ENCODE data around the gene STK32B. TPM values are rescaled to one million over a fixed set of nuclear protein-coding genes. Genes with fewer than 3 reads are reported as not detected.

The STK32B gene
- total and polyA plus RNA-seq, 2 of the 4 experiments (the other 2 are of a cell fraction): 5.5 to 6.3 TPM

GRCh38 chr4:5126231-5126630 is 75.0 kb downstream of the STK32B start:
- H4K91ac ChIP-seq (ENCODE audit: insufficient read depth, low read depth, low read length): no peak overlapping the region
- no peak overlapping the region for H2BK120ac ChIP-seq (ENCODE audit: low read depth, low read length)
- POLR2A ChIA-PET (ENCODE audit: unreplicated experiment): no interaction called here
- H3K14ac ChIP-seq (replicated peaks; ENCODE audit: low read depth, low read length): no peak overlapping the region
- H3K4me2 ChIP-seq (ENCODE audit: low read depth, low read length): no peak overlapping the region
- H3K9ac ChIP-seq (ENCODE audit: low read depth, low read length): no peak overlapping the region
- H3K23ac ChIP-seq (ENCODE audit: low read depth, low read length): no peak overlapping the region
- H4K5ac ChIP-seq (ENCODE audit: low read depth, low read length): no peak overlapping the region
- BruUV-seq (replicated peaks): no TSS peak
- H3K18ac ChIP-seq (ENCODE audit: low read depth, low read length): no peak overlapping the region
- H2AK9ac ChIP-seq (replicated peaks; ENCODE audit: low read depth, low read length, poor library complexity): no peak overlapping the region
- H2BK5ac ChIP-seq (ENCODE audit: low read depth, low read length, poor library complexity, severe bottlenecking): no peak overlapping the region
- H4K20me1 ChIP-seq (ENCODE audit: insufficient read depth, low read length): 0 out of 2 replicates have a peak, but pooled peaks cover 3% of the 10 kb centered on the region
- in situ Hi-C loops (cut with MboI; ENCODE audit: low sequenced_read_pairs): no loop called here
- H3K4me1 ChIP-seq (ENCODE audit: control insufficient read depth, insufficient read depth, low read length): peaks cover 2% of the 10 kb centered on the region
- H3K27ac ChIP-seq (ENCODE audit: insufficient read depth, low read length): no peak overlapping the region
- H3K4ac ChIP-seq (ENCODE audit: low read depth, low read length): no peak overlapping the region
- H2BK20ac ChIP-seq (ENCODE audit: low read depth, low read length): no peak overlapping the region
- intact Hi-C loops (cut with micrococcal nuclease): no loop called here
- no peak overlapping the region for H2BK15ac ChIP-seq (ENCODE audit: low read depth, low read length)
- no peaks in the 10 kb centered on the region for H3K9me1 ChIP-seq (ENCODE audit: insufficient read depth, low read length)
- no peak overlapping the region for H3K4me3 ChIP-seq (ENCODE audit: insufficient read depth, low read depth, low read length)
- no peaks in the 10 kb centered on the region for H3K27me3 ChIP-seq (ENCODE audit: control insufficient read depth, insufficient read depth, low read length)
- dilution Hi-C loops (cut with HindIII; ENCODE audit: low sequenced_read_pairs, unreplicated experiment): no loop called here
- H4K8ac ChIP-seq (ENCODE audit: low read depth in 2 of 2, low read length in 2 of 2): 0 out of 4 replicates have a peak overlapping the region, but pooled peaks of 1 of the 2 experiments have one; percentile 5
- H3K79me1 ChIP-seq (ENCODE audit: low read depth in 1 of 2, low read length in 2 of 2): peaks cover 0 to 21% of the 10 kb centered on the region in 2 experiments; a peak in 3 of 4 replicates
- no peaks in the 10 kb centered on the region for H3K9me3 ChIP-seq (ENCODE audit: control insufficient read depth, insufficient read depth, low read length)
- CTCF ChIA-PET: interaction anchor here (0.8 kb wide), 1 partner anchor 75 kb away, joined by 3 read pairs; the partner anchor contains the start of gene STK32B
- H2AK5ac ChIP-seq (ENCODE audit: low read depth, low read length): peak overlapping the region; percentile 35; the same call in 1 of the 2 replicates
- DNase-seq: no peak
- WGBS, 2 experiments (ENCODE audit: extremely low coverage in 2 of 2, insufficient read length in 1 of 2): no CpG with 5 or more reads among the region's 5 CpGs
- no peak overlapping the region for H3K56ac ChIP-seq (ENCODE audit: extremely low read depth, insufficient read depth, low read length)
- H2AFZ ChIP-seq (replicated peaks; ENCODE audit: low read length, poor library complexity): no peak overlapping the region
- H3K36me3 ChIP-seq (ENCODE audit: control insufficient read depth, insufficient read depth, low read length): no peaks in the 10 kb centered on the region
- TF ChIP-seq POLR2A (IDR thresholded peaks at IDR 0.05; ENCODE audit: low read depth, low read length) (no peak), RCOR1 (IDR thresholded peaks at IDR 0.05; ENCODE audit: insufficient replicate concordance, low read length) (no peak), NFE2L2 (IDR thresholded peaks at IDR 0.05; ENCODE audit: low read depth, low read length) (no peak), RAD21 (IDR thresholded peaks at IDR 0.05; ENCODE audit: low read length) (no peak), SMC3 (IDR thresholded peaks at IDR 0.05; ENCODE audit: low read depth, low read length) (no peak), CEBPB (IDR thresholded peaks at IDR 0.05; ENCODE audit: low read depth, low read length) (no peak), RFX5 (IDR thresholded peaks at IDR 0.05; ENCODE audit: low read depth, low read length) (no peak), FOS (IDR thresholded peaks at IDR 0.05; ENCODE audit: low read depth, low read length) (no peak), CTCF (conservative IDR thresholded peaks at IDR 0.05; ENCODE audit: low read depth, low read length) (no peak), BHLHE40 (IDR thresholded peaks at IDR 0.05; ENCODE audit: low read depth, low read length) (no peak), CHD1 (IDR thresholded peaks at IDR 0.05; ENCODE audit: low read depth, low read length) (no peak), ELK1 (IDR thresholded peaks at IDR 0.05; ENCODE audit: borderline replicate concordance, low read depth, low read length) (no peak), MAFK (IDR thresholded peaks at IDR 0.05; ENCODE audit: low read depth, low read length) (no peak), MAZ (IDR thresholded peaks at IDR 0.05; ENCODE audit: borderline replicate concordance, low read depth, low read length) (no peak), USF2 (IDR thresholded peaks at IDR 0.05; ENCODE audit: low read depth, low read length) (no peak), MXI1 (IDR thresholded peaks at IDR 0.05; ENCODE audit: borderline replicate concordance, low read depth, low read length) (no peak)
- no peak for ATAC-seq (ENCODE audit: low read depth)
